Activated CD8-positive, alpha-beta memory T cell treated with anti-CD3 and anti-CD28 coated beads for 4 hours (primary cell): Measurements from ENCODE around the gene PI4KA.

Source experiments
- DNase-seq, 2 donors: peaks; one replicate each; pipeline ENCODE4 v3.0.0-alpha.2; 2020; ENCODE audit warnings: low read depth in 2 of 2

Gene PI4KA

GRCh38 chr22:20793748-20794649 lies 64.6 kb downstream of the PI4KA start:
- DNase-seq, result no peak

- no peak for DNase-seq
Measured at GRCh38 chr22:20792966-20793728, 65.5 kb downstream of the PI4KA start.

- no peak for DNase-seq
Measured at GRCh38 chr22:20792221-20792965, 66.2 kb downstream of the PI4KA start.

GRCh38 chr22:20788627-20789344 lies 69.8 kb downstream of the PI4KA start:
- no peak for DNase-seq

- no peak for DNase-seq
Measured at GRCh38 chr22:20787746-20788626, 70.6 kb downstream of the PI4KA start.

- DNase-seq, result no peak
Measured at GRCh38 chr22:20787223-20787622, 71.4 kb downstream of the PI4KA start.

- DNase-seq, result no peak
Measured at GRCh38 chr22:20786536-20786979, 72.1 kb downstream of the PI4KA start.

GRCh38 chr22:20786048-20786447 lies 72.6 kb downstream of the PI4KA start:
- DNase-seq, result no peak

GRCh38 chr22:20785415-20785814 lies 73.2 kb downstream of the PI4KA start:
- DNase-seq, result no peak

- DNase-seq, result peak in 1 of 2 donors; percentile 21
Measured at GRCh38 chr22:20783844-20784723, 74.5 kb downstream of the PI4KA start.

- DNase-seq, result no peak
Measured at GRCh38 chr22:20783300-20783673, 75.3 kb downstream of the PI4KA start.

- DNase-seq, result no peak
Measured at GRCh38 chr22:20782596-20783299, 75.9 kb downstream of the PI4KA start.

- DNase-seq, result no peak
Measured at GRCh38 chr22:20782083-20782482, 76.5 kb downstream of the PI4KA start.

- DNase-seq, result no peak
Measured at GRCh38 chr22:20781272-20781990, 77.2 kb downstream of the PI4KA start.

GRCh38 chr22:20779818-20780158 lies 78.8 kb downstream of the PI4KA start:
- DNase-seq, result no peak

- DNase-seq, result no peak
Measured at GRCh38 chr22:20779014-20779817, 79.4 kb downstream of the PI4KA start.

GRCh38 chr22:20777420-20778177 lies 81.0 kb downstream of the PI4KA start:
- no peak for DNase-seq
